Lower leg skin (tissue), 3 donors: ENCODE measurements around the gene LNX1.

Source experiments
- POLR2A ChIP-seq, 2 donors: fragments of 450-650 bp; IDR thresholded peaks; one replicate each; pipeline ENCODE4 v1.6.1; 2016 to 2017; ENCODE audit warnings: antibody characterized with exemption in 2 of 2, mild to moderate bottlenecking in 1 of 2, moderate library complexity in 1 of 2
- TF ChIP-seq, protein P1 (sequence below), 3 donors: fragments of 450-650 bp; IDR thresholded peaks; one replicate each; pipeline ENCODE4 v1.5.1; 2016; ENCODE audit warnings: antibody characterized with exemption in 3 of 3, mild to moderate bottlenecking in 3 of 3, moderate library complexity in 2 of 3

DNA sequence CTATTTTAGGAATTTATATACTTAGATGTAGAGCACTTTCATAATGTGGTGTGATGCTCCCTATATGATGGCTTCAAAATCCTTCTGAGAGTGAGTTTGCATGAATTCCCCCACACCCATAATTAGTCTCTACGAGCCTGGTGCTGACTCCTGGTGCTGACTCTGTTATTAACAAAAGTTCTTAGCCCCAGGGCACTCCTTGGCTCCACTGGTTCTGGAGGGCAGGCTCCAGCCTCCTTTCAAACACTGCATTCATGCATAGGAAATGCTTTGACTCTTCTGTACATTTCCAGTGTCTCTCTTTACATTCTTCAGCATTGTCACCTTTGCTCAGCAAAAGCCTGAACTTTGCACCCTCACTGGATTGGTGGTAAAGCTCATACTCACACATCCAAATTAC lies 64.0 kb downstream of the LNX1 start:
- TF ChIP-seq, protein P1, sequence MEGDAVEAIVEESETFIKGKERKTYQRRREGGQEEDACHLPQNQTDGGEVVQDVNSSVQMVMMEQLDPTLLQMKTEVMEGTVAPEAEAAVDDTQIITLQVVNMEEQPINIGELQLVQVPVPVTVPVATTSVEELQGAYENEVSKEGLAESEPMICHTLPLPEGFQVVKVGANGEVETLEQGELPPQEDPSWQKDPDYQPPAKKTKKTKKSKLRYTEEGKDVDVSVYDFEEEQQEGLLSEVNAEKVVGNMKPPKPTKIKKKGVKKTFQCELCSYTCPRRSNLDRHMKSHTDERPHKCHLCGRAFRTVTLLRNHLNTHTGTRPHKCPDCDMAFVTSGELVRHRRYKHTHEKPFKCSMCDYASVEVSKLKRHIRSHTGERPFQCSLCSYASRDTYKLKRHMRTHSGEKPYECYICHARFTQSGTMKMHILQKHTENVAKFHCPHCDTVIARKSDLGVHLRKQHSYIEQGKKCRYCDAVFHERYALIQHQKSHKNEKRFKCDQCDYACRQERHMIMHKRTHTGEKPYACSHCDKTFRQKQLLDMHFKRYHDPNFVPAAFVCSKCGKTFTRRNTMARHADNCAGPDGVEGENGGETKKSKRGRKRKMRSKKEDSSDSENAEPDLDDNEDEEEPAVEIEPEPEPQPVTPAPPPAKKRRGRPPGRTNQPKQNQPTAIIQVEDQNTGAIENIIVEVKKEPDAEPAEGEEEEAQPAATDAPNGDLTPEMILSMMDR (IDR thresholded peaks at IDR 0.05), result no peak
- TF ChIP-seq POLR2A (IDR thresholded peaks at IDR 0.05), result no peak
